Measurements from ENCODE around the gene TSPO. TPM values are rescaled to one million over a fixed set of nuclear protein-coding genes. Genes with fewer than 3 reads are reported as not detected.

Gene TSPO
- total RNA-seq, 4 donors from 2014 or later, result 101 to 174 (median 113) TPM

- in situ Hi-C loops (cut with MboI; ENCODE audit: low sequenced_read_pairs in 4 of 4), result no loop called here
Observed at GRCh38 chr22:43158778-43159483, 7.6 kb downstream of the TSPO start.

DNA sequence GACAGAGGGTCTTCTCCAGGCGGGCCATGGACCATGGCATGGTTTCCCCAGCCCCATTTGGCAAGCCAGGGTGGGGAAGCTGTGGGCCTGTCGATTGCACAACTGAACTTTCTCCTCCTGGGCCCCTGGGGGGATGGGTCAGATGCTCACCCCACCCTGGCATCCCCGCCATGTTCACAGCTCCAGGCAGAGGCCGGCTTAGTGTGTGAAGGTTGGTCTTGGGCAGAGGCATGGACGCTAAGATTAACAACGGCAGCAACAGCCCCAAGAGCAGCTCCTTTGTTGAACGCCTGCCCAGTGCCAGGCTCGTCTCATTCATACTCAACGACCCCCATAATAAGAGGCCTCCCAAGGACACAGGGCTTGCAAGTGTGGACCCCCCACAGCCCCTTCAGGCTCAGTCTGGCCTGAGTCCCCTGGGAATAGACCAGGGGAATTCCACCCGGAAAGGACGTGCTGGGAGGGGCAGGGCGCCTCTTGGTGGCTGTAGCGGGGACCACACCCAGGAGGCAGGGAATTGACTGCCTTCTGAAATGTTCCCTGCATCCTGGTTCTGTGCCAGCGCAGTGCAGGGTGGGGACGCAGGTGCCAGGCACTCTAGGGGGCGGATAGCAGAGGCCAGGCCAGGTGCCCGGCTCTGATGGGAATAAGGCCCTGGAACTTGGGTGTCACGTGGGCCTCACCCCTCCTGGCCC, 8.3 kb downstream of the TSPO start:
- ATAC-seq, result no peak
- Histone ChIP-seq H3K27ac (no peak overlapping the region), H3K4me3 (no peak overlapping the region), H3K4me1 (peaks cover 0 to 3% of the 10 kb centered on the region in 2 donors), H3K9me3 (no peaks in the 10 kb centered on the region), H3K27me3 (no peaks in the 10 kb centered on the region), H3K36me3 (peaks cover 0 to 11% of the 10 kb centered on the region in 2 donors)
- intact Hi-C loops (cut with DNase I; ENCODE audit: low total_unique reads), result no loop called here
- TF ChIP-seq POLR2A (IDR thresholded peaks at IDR 0.05), result no peak
- TF ChIP-seq, protein P1, sequence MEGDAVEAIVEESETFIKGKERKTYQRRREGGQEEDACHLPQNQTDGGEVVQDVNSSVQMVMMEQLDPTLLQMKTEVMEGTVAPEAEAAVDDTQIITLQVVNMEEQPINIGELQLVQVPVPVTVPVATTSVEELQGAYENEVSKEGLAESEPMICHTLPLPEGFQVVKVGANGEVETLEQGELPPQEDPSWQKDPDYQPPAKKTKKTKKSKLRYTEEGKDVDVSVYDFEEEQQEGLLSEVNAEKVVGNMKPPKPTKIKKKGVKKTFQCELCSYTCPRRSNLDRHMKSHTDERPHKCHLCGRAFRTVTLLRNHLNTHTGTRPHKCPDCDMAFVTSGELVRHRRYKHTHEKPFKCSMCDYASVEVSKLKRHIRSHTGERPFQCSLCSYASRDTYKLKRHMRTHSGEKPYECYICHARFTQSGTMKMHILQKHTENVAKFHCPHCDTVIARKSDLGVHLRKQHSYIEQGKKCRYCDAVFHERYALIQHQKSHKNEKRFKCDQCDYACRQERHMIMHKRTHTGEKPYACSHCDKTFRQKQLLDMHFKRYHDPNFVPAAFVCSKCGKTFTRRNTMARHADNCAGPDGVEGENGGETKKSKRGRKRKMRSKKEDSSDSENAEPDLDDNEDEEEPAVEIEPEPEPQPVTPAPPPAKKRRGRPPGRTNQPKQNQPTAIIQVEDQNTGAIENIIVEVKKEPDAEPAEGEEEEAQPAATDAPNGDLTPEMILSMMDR (IDR thresholded peaks at IDR 0.05 in 4 of 5, conservative IDR thresholded peaks at IDR 0.05 in 1 of 5), result no peak
- DNase-seq, result no peak
- in situ Hi-C loops (cut with MboI; ENCODE audit: low sequenced_read_pairs in 4 of 4), result no loop called here

More at GRCh38 chr22:43158778-43159483, 7.6 kb downstream of the TSPO start:
- intact Hi-C loops (cut with DNase I; ENCODE audit: low total_unique reads), result no loop called here
- no peak for DNase-seq
- Histone ChIP-seq H3K9me3 (no peaks in the 10 kb centered on the region), H3K4me3 (no peak overlapping the region), H3K36me3 (peaks cover 0 to 11% of the 10 kb centered on the region in 2 donors), H3K27me3 (no peaks in the 10 kb centered on the region), H3K27ac (no peak overlapping the region), H3K4me1 (peaks cover 0 to 7% of the 10 kb centered on the region in 2 donors)
- ATAC-seq, result no peak
- TF ChIP-seq POLR2A (IDR thresholded peaks at IDR 0.05), result no peak
- TF ChIP-seq, protein P1 (IDR thresholded peaks at IDR 0.05 in 4 of 5, conservative IDR thresholded peaks at IDR 0.05 in 1 of 5), result no peak

DNA sequence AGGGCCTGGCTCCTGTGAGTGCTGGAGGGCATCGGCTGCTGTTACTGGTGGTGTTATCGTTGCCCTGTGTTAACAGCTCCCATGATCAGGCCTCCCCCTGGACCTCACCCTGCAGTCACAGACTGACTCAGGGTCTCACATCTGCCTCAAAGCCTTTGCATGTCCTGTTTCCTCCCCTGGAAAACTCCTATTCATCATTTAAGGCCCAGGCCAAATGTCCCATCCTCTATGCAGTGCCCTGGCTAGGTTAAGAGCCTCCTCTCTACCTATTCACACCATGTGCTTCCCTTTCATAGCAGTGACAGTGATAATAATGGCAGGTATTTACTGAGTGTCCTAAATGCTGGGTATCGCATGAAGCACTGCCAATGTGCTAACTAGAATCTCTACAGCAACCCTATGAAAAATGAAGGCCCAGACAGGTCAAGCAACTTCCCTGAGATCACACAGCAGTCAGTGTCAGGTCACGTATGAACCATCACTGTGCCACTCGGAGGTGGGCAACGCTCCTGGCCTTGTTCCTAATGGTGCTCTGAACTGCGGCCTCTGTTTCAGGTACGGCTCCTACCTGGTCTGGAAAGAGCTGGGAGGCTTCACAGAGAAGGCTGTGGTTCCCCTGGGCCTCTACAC, 9.3 kb downstream of the TSPO start:
- intact Hi-C loops (cut with DNase I; ENCODE audit: low total_unique reads), result no loop called here
- Histone ChIP-seq H3K27ac (no peak overlapping the region), H3K4me3 (no peak overlapping the region), H3K4me1 (peaks cover 0 to 3% of the 10 kb centered on the region in 2 donors), H3K27me3 (no peaks in the 10 kb centered on the region), H3K36me3 (peaks cover 0 to 11% of the 10 kb centered on the region in 2 donors), H3K9me3 (no peaks in the 10 kb centered on the region)
- no peak for DNase-seq
- TF ChIP-seq POLR2A (IDR thresholded peaks at IDR 0.05), result no peak
- in situ Hi-C loops (cut with MboI; ENCODE audit: low sequenced_read_pairs in 4 of 4), result no loop called here
- ATAC-seq, result no peak

DNA sequence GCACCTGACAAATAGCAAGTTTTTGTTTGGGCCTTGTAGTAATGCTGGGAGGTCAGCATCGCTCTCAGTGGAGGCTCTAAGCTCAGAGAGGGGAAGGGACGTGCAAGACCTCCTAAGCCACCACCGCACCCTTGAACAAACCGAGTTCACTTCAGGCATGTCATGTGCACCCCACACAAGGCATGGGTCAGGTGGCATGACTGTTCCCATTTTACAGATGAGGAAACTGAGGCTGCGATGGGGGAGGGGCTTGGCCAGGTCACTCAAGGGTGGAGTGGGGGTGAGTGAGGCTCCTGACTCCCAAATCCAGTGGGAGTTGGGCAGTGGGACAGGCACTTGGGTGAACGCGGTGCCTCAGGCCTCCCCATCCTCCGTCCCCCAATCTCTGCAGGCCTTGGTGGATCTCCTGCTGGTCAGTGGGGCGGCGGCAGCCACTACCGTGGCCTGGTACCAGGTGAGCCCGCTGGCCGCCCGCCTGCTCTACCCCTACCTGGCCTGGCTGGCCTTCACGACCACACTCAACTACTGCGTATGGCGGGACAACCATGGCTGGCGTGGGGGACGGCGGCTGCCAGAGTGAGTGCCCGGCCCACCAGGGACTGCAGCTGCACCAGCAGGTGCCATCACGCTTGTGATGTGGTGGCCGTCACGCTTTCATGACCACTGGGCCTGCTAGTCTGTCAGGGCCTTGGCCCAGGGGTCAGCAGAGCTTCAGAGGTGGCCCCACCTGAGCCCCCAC, 11.2 kb downstream of the TSPO start:
- no peak overlapping the region for H3K27ac ChIP-seq
- ATAC-seq, result no peak
- no peak overlapping the region for H3K4me3 ChIP-seq
- TF ChIP-seq, protein P1 (IDR thresholded peaks at IDR 0.05 in 4 of 5, conservative IDR thresholded peaks at IDR 0.05 in 1 of 5), result no peak
- TF ChIP-seq POLR2A (IDR thresholded peaks at IDR 0.05), result no peak
- no peaks in the 10 kb centered on the region for H3K9me3 ChIP-seq
- DNase-seq, result no peak
- H3K4me1 ChIP-seq, result no peaks in the 10 kb centered on the region
- intact Hi-C loops (cut with DNase I; ENCODE audit: low total_unique reads) (no loop called here), in situ Hi-C loops (cut with MboI; ENCODE audit: low sequenced_read_pairs in 4 of 4) (no loop called here)
- H3K36me3 ChIP-seq, result peaks cover 0 to 14% of the 10 kb centered on the region in 2 donors
- no peaks in the 10 kb centered on the region for H3K27me3 ChIP-seq
